ENCODE results near the gene SEMA3C.

The SEMA3C gene

DNA sequence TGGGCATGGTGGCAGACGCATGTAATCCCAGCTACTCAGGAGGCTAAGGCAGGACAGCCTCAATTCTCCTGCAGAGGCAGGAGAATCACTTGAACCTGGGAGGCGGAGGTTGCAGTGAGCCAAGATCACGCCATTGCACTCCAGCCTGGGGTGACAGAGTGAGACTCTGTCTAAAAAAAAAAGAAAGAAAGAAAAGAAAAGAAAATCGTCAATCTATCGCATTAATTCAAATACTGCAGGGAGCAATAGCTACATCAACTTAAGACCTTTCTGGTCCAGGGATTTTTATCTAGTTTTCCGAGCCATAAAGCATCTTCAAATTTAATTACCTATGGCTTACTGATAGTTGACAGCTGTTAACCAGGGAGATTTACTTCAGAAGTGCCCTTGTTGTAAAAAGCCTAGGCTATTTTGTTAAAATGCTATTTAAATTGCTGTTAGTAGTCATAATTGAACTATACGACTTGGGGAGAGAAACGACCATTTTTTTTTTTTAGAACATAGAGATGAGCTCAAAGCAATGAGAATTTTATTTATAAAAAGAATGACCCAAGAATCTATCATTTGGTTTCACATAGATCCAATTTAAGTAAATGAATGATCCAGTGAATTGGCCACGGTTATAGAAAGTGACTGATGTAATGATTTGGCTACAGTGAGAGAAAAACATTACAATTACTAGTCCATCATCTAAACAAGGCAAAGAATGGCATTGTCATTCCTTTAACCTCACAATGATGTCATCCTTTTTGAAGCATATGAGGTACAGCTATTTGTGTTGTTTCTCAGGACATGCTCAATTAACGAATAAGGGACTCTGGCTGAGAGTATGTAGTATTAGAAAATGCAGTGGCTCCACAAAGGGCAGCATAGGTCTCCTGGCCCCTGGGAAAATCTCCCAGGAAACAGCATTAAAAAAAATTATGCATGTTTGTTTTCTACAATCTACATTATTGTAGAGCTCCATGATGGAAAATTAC is 85.3 kb downstream of the SEMA3C start:
- Histone ChIP-seq H3K4me3 (ENCODE audit: low read length) (no peak overlapping the region), H3K27me3 (ENCODE audit: control insufficient read depth, low read length) (no peaks in the 10 kb centered on the region), H3F3A (ENCODE audit: control insufficient read depth, insufficient read depth) (no peaks in the 10 kb centered on the region), H3K27ac (ENCODE audit: low read depth, low read length) (no peak overlapping the region), H3K4me1 (ENCODE audit: control insufficient read depth, low read length) (no peaks in the 10 kb centered on the region), H3K9me2 (replicated peaks; ENCODE audit: control insufficient read depth, low read length) (no peaks in the 10 kb centered on the region), H3K9me3 (ENCODE audit: control insufficient read depth, insufficient read depth, low read length) (no peaks in the 10 kb centered on the region), H3K4me2 (ENCODE audit: low read length) (no peak overlapping the region), H3K36me3 (ENCODE audit: control insufficient read depth, low read length) (no peaks in the 10 kb centered on the region), H3K79me2 (ENCODE audit: control insufficient read depth, low read length) (no peaks in the 10 kb centered on the region), H4K20me1 (ENCODE audit: control insufficient read depth, insufficient read depth, low read depth, low read length) (no peaks in the 10 kb centered on the region)
- TF ChIP-seq, protein P1, sequence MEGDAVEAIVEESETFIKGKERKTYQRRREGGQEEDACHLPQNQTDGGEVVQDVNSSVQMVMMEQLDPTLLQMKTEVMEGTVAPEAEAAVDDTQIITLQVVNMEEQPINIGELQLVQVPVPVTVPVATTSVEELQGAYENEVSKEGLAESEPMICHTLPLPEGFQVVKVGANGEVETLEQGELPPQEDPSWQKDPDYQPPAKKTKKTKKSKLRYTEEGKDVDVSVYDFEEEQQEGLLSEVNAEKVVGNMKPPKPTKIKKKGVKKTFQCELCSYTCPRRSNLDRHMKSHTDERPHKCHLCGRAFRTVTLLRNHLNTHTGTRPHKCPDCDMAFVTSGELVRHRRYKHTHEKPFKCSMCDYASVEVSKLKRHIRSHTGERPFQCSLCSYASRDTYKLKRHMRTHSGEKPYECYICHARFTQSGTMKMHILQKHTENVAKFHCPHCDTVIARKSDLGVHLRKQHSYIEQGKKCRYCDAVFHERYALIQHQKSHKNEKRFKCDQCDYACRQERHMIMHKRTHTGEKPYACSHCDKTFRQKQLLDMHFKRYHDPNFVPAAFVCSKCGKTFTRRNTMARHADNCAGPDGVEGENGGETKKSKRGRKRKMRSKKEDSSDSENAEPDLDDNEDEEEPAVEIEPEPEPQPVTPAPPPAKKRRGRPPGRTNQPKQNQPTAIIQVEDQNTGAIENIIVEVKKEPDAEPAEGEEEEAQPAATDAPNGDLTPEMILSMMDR (IDR thresholded peaks at IDR 0.05; ENCODE audit: low read depth, low read length, poor library complexity, severe bottlenecking): no peak
- TF ChIP-seq EZH2phosphoT487 (IDR thresholded peaks at IDR 0.05; ENCODE audit: borderline replicate concordance, low read length): no peak

- no peaks in the 10 kb centered on the region for H3K79me2 ChIP-seq (ENCODE audit: control insufficient read depth, low read length)
- no peak overlapping the region for H3K4me2 ChIP-seq (ENCODE audit: low read length)
- H3F3A ChIP-seq (ENCODE audit: control insufficient read depth, insufficient read depth): no peaks in the 10 kb centered on the region
- H4K20me1 ChIP-seq (ENCODE audit: control insufficient read depth, insufficient read depth, low read depth, low read length): no peaks in the 10 kb centered on the region
- H3K36me3 ChIP-seq (ENCODE audit: control insufficient read depth, low read length): no peaks in the 10 kb centered on the region
- no peaks in the 10 kb centered on the region for H3K9me3 ChIP-seq (ENCODE audit: control insufficient read depth, insufficient read depth, low read length)
- no peaks in the 10 kb centered on the region for H3K27me3 ChIP-seq (ENCODE audit: control insufficient read depth, low read length)
- no peaks in the 10 kb centered on the region for H3K4me1 ChIP-seq (ENCODE audit: control insufficient read depth, low read length)
- TF ChIP-seq, protein P1 (IDR thresholded peaks at IDR 0.05; ENCODE audit: low read depth, low read length, poor library complexity, severe bottlenecking): no peak
- TF ChIP-seq EZH2phosphoT487 (IDR thresholded peaks at IDR 0.05; ENCODE audit: borderline replicate concordance, low read length): no peak
- H3K9me2 ChIP-seq (replicated peaks; ENCODE audit: control insufficient read depth, low read length): no peaks in the 10 kb centered on the region
- H3K4me3 ChIP-seq (ENCODE audit: low read length): no peak overlapping the region
- no peak overlapping the region for H3K27ac ChIP-seq (ENCODE audit: low read depth, low read length)
Observed at GRCh38 chr7:80832006-80832405, 86.8 kb downstream of the SEMA3C start.

- TF ChIP-seq, protein P1 (IDR thresholded peaks at IDR 0.05; ENCODE audit: low read depth, low read length, poor library complexity, severe bottlenecking): no peak
- TF ChIP-seq EZH2phosphoT487 (IDR thresholded peaks at IDR 0.05; ENCODE audit: borderline replicate concordance, low read length): no peak
- H3K79me2 ChIP-seq (ENCODE audit: control insufficient read depth, low read length): no peaks in the 10 kb centered on the region
- H4K20me1 ChIP-seq (ENCODE audit: control insufficient read depth, insufficient read depth, low read depth, low read length): no peaks in the 10 kb centered on the region
- H3K27ac ChIP-seq (ENCODE audit: low read depth, low read length): no peak overlapping the region
- no peaks in the 10 kb centered on the region for H3F3A ChIP-seq (ENCODE audit: control insufficient read depth, insufficient read depth)
- H3K4me2 ChIP-seq (ENCODE audit: low read length): no peak overlapping the region
- no peak overlapping the region for H3K4me3 ChIP-seq (ENCODE audit: low read length)
- H3K9me3 ChIP-seq (ENCODE audit: control insufficient read depth, insufficient read depth, low read length): no peaks in the 10 kb centered on the region
- H3K27me3 ChIP-seq (ENCODE audit: control insufficient read depth, low read length): no peaks in the 10 kb centered on the region
- no peaks in the 10 kb centered on the region; the same call in 1 of the 2 replicates for H3K9me2 ChIP-seq (replicated peaks; ENCODE audit: control insufficient read depth, low read length)
- H3K4me1 ChIP-seq (ENCODE audit: control insufficient read depth, low read length): no peaks in the 10 kb centered on the region
- H3K36me3 ChIP-seq (ENCODE audit: control insufficient read depth, low read length): no peaks in the 10 kb centered on the region
Observed at GRCh38 chr7:80830584-80831285, 88.1 kb downstream of the SEMA3C start.

Measured in DOHH2 (cell line).